ENCODE data around the gene RPL10A.

The RPL10A gene

GRCh38 chr6:35487658-35488516 lies 19.7 kb downstream of the RPL10A start:
- Histone ChIP-seq H3K36me3 (ENCODE audit: insufficient read depth, low read length) (no peaks in the 10 kb centered on the region), H3K27me3 (ENCODE audit: insufficient read depth, low read length, poor library complexity, severe bottlenecking) (no peaks in the 10 kb centered on the region), H2AFZ (ENCODE audit: low read length) (no peak overlapping the region), H3K4me1 (ENCODE audit: insufficient read depth, low read length, poor library complexity, severe bottlenecking) (peaks cover 13% of the 10 kb centered on the region), H3K9me3 (ENCODE audit: insufficient read depth, low read depth, low read length) (no peaks in the 10 kb centered on the region), H3K9ac (ENCODE audit: low read depth, low read length, poor library complexity, severe bottlenecking) (no peak overlapping the region), H3K4me2 (ENCODE audit: low read depth, low read length, poor library complexity, severe bottlenecking) (no peak overlapping the region), H3K79me2 (ENCODE audit: insufficient read depth, low read length) (no peaks in the 10 kb centered on the region), H3K4me3 (ENCODE audit: low read length, poor library complexity, severe bottlenecking) (no peak overlapping the region), H3F3A (ENCODE audit: low read depth) (no peaks in the 10 kb centered on the region), H3K9me2 (replicated peaks; ENCODE audit: low read depth, low read length) (no peaks in the 10 kb centered on the region), H4K20me1 (ENCODE audit: insufficient read depth, low read length, poor library complexity, severe bottlenecking) (no peaks in the 10 kb centered on the region)
- TF ChIP-seq EZH2phosphoT487 (IDR thresholded peaks at IDR 0.05; ENCODE audit: borderline replicate concordance) = no peak
- TF ChIP-seq CTCF (conservative IDR thresholded peaks at IDR 0.05; ENCODE audit: low read length) = no peak

GRCh38 chr6:35488517-35488862 lies 20.3 kb downstream of the RPL10A start:
- H3K9me2 ChIP-seq (replicated peaks; ENCODE audit: low read depth, low read length) = no peaks in the 10 kb centered on the region
- H3K4me3 ChIP-seq (ENCODE audit: low read length, poor library complexity, severe bottlenecking) = no peak overlapping the region
- no peak overlapping the region for H2AFZ ChIP-seq (ENCODE audit: low read length)
- no peaks in the 10 kb centered on the region for H3K9me3 ChIP-seq (ENCODE audit: insufficient read depth, low read depth, low read length)
- no peaks in the 10 kb centered on the region for H3K27me3 ChIP-seq (ENCODE audit: insufficient read depth, low read length, poor library complexity, severe bottlenecking)
- no peaks in the 10 kb centered on the region for H3K79me2 ChIP-seq (ENCODE audit: insufficient read depth, low read length)
- peaks cover 13% of the 10 kb centered on the region for H3K4me1 ChIP-seq (ENCODE audit: insufficient read depth, low read length, poor library complexity, severe bottlenecking)
- TF ChIP-seq CTCF (conservative IDR thresholded peaks at IDR 0.05; ENCODE audit: low read length) (no peak), EZH2phosphoT487 (IDR thresholded peaks at IDR 0.05; ENCODE audit: borderline replicate concordance) (no peak)
- no peaks in the 10 kb centered on the region for H3F3A ChIP-seq (ENCODE audit: low read depth)
- no peaks in the 10 kb centered on the region for H4K20me1 ChIP-seq (ENCODE audit: insufficient read depth, low read length, poor library complexity, severe bottlenecking)
- H3K9ac ChIP-seq (ENCODE audit: low read depth, low read length, poor library complexity, severe bottlenecking) = no peak overlapping the region
- no peak overlapping the region for H3K4me2 ChIP-seq (ENCODE audit: low read depth, low read length, poor library complexity, severe bottlenecking)
- no peaks in the 10 kb centered on the region for H3K36me3 ChIP-seq (ENCODE audit: insufficient read depth, low read length)

GRCh38 chr6:35489066-35489465 lies 20.9 kb downstream of the RPL10A start:
- Histone ChIP-seq H3K4me2 (ENCODE audit: low read depth, low read length, poor library complexity, severe bottlenecking) (no peak overlapping the region), H3F3A (ENCODE audit: low read depth) (no peaks in the 10 kb centered on the region), H3K79me2 (ENCODE audit: insufficient read depth, low read length) (no peaks in the 10 kb centered on the region), H3K9ac (ENCODE audit: low read depth, low read length, poor library complexity, severe bottlenecking) (no peak overlapping the region), H3K4me3 (ENCODE audit: low read length, poor library complexity, severe bottlenecking) (no peak overlapping the region), H2AFZ (ENCODE audit: low read length) (no peak overlapping the region), H3K36me3 (ENCODE audit: insufficient read depth, low read length) (no peaks in the 10 kb centered on the region), H3K9me3 (ENCODE audit: insufficient read depth, low read depth, low read length) (no peaks in the 10 kb centered on the region), H3K4me1 (ENCODE audit: insufficient read depth, low read length, poor library complexity, severe bottlenecking) (peaks cover 16% of the 10 kb centered on the region), H4K20me1 (ENCODE audit: insufficient read depth, low read length, poor library complexity, severe bottlenecking) (no peaks in the 10 kb centered on the region), H3K27me3 (ENCODE audit: insufficient read depth, low read length, poor library complexity, severe bottlenecking) (no peaks in the 10 kb centered on the region), H3K9me2 (replicated peaks; ENCODE audit: low read depth, low read length) (no peaks in the 10 kb centered on the region)
- no peak for TF ChIP-seq CTCF (conservative IDR thresholded peaks at IDR 0.05; ENCODE audit: low read length)
- no peak for TF ChIP-seq EZH2phosphoT487 (IDR thresholded peaks at IDR 0.05; ENCODE audit: borderline replicate concordance)
